Tibial nerve (tissue), 4 donors: ENCODE data around the gene NCSTN. TPM values are rescaled to one million over a fixed set of nuclear protein-coding genes. Genes with fewer than 3 reads are reported as not detected.

Experiments used
- DNase-seq, 2 donors: peaks; one replicate each; pipeline ENCODE4 v3.0.0-alpha.2; 2019; ENCODE audit warnings: low spot score in 2 of 2
- H3K27ac ChIP-seq, 4 donors: fragments of 200-600 bp; sonication (generic) in 3 of 4; one replicate each; pipeline ENCODE4 v1.5.1; 2017 to 2019; ENCODE audit warnings: mild to moderate bottlenecking in 1 of 4
- H3K27me3 ChIP-seq, 2 donors: fragments of 200-600 bp; sonication (generic) in 1 of 2; one replicate each; pipeline versions ENCODE4 v1.5.1 to v1.6.0; 2017 to 2019
- H3K36me3 ChIP-seq, 3 donors: fragments of 200-600 bp; sonication (generic); one replicate each; pipeline ENCODE4 v1.5.1; 2018 to 2019
- H3K4me1 ChIP-seq, 4 donors: fragments of 200-600 bp; sonication (generic) in 3 of 4; one replicate each; pipeline ENCODE4 v1.5.1; 2017 to 2019
- H3K4me3 ChIP-seq, 4 donors: fragments of 200-600 bp; sonication (generic) in 3 of 4; one replicate each; pipeline ENCODE4 v1.5.1; 2017 to 2019; ENCODE audit warnings: mild to moderate bottlenecking in 1 of 4, moderate library complexity in 1 of 4
- H3K9me3 ChIP-seq, 4 donors: fragments of 200-600 bp; sonication (generic) in 3 of 4; one replicate each; pipeline ENCODE4 v1.5.1; 2017 to 2019
- EP300 ChIP-seq, 2 donors: sonication (generic); formaldehyde crosslinking; IDR thresholded peaks; one replicate each; pipeline ENCODE4 v1.6.1; 2017; ENCODE audit warnings: antibody characterized with exemption in 2 of 2, mild to moderate bottlenecking in 1 of 2
- POLR2A ChIP-seq, 2 donors: fragments of 450-650 bp; IDR thresholded peaks; one replicate each; pipeline ENCODE4 v1.6.1; 2017; ENCODE audit warnings: antibody characterized with exemption in 2 of 2, mild to moderate bottlenecking in 2 of 2, moderate library complexity in 2 of 2
- WGBS, 2 donors: methylation state at CpG; one replicate each; pipeline ENCODE4 v1.1.5; 2018; 5-methylcytosine and 5-hydroxymethylcytosine counted together
- total RNA-seq, 4 donors: library from RNA; depleted of rRNA; stranded (reverse); fragments of >200 nt; gene quantifications; one replicate each; pipeline ENCODE4 v1.1.0, GENCODE V29; 2016
- TF ChIP-seq, protein P1 (sequence below), 5 experiments: fragments of 200-600 bp in 3 of 5; fragments of 450-650 bp in 2 of 5; sonication (generic) in 3 of 5; IDR thresholded peaks; one replicate each; pipeline ENCODE4 v1.5.1; 2016 to 2019; ENCODE audit warnings: antibody characterized with exemption in 5 of 5, mild to moderate bottlenecking in 3 of 5, moderate library complexity in 2 of 5

Gene NCSTN
- total RNA-seq, 4 donors from 2014 or later = 60.6 to 85.5 (median 73.0) TPM

DNA sequence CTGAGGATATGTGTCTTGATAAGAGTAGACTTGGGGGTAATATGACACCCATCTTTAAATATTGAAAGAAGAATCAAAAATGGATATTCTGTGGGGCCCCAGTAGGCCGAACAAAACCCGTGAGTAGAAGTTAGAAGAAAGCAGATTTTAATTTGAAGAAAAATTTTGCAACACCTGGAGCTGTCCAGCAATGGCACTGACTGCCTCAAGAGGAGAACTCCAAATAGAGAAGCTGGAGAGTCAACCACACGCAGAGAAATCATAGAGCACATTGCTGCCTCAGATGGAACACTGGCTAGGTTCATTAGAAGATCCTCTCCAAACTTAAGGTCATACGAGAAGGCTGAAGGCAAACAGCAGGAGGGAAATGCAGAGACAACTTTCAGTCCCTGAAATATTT is 30.5 kb downstream of the NCSTN start:
- peaks cover 0 to 29% (median 20%) of the 10 kb centered on the region in 4 donors for H3K4me1 ChIP-seq
- WGBS, 2 donors = 78 to 80% methylated on average over 4 of the region's 4 CpGs
- H3K36me3 ChIP-seq = no peaks in the 10 kb centered on the region
- peak overlapping the region in 2 of 4 donors; percentile 78 to 90 for H3K27ac ChIP-seq
- no peaks in the 10 kb centered on the region for H3K27me3 ChIP-seq
- H3K4me3 ChIP-seq = no peak overlapping the region
- no peak for DNase-seq
- TF ChIP-seq, protein P1, sequence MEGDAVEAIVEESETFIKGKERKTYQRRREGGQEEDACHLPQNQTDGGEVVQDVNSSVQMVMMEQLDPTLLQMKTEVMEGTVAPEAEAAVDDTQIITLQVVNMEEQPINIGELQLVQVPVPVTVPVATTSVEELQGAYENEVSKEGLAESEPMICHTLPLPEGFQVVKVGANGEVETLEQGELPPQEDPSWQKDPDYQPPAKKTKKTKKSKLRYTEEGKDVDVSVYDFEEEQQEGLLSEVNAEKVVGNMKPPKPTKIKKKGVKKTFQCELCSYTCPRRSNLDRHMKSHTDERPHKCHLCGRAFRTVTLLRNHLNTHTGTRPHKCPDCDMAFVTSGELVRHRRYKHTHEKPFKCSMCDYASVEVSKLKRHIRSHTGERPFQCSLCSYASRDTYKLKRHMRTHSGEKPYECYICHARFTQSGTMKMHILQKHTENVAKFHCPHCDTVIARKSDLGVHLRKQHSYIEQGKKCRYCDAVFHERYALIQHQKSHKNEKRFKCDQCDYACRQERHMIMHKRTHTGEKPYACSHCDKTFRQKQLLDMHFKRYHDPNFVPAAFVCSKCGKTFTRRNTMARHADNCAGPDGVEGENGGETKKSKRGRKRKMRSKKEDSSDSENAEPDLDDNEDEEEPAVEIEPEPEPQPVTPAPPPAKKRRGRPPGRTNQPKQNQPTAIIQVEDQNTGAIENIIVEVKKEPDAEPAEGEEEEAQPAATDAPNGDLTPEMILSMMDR (IDR thresholded peaks at IDR 0.05) = no peak
- TF ChIP-seq POLR2A (IDR thresholded peaks at IDR 0.05) = no peak
- no peak for TF ChIP-seq EP300 (IDR thresholded peaks at IDR 0.05)
- no peaks in the 10 kb centered on the region for H3K9me3 ChIP-seq

DNA sequence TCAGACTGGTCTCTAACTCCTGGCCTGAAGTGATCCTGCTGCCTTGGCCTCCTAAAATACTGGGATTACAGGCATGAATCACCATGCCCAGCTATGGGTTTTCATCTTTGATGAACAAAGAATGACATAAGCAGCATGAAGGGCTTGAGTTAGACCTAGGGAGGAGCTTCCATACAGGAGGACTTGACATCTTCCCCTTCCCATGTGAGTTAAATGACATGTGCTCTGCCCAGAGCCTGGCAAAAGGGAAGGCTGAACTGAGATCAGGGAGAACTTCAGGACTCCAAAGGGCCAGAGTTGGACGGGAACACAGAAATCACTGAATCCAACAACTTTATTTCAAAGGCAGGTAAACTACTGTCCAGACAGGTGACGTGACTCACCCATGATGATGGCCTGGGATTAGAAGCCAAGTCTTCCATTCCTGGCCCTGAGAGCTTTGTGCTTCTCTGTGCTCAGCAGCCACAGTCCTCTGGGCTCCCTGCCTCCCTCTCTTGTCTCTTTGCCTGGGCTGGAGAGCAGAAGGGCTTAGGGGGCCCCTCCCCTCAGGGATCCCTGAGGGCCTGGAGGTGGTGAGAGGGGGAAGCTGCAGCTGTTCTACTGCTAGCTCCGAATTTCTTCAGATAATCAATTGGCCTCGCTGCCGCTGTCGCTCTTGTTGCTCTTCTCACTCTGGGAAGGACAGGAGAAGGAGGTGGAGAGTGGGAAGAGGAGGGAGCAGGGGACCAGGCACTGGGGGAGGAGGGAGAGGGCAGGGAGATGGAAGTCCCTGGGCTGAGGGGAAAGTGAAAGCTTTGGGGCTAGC is 31.3 kb downstream of the NCSTN start:
- no peak for TF ChIP-seq POLR2A (IDR thresholded peaks at IDR 0.05)
- TF ChIP-seq, protein P1 (IDR thresholded peaks at IDR 0.05) = no peak
- no peak for TF ChIP-seq EP300 (IDR thresholded peaks at IDR 0.05)
- Histone ChIP-seq H3K27ac (peak overlapping the region; percentile 62 to 90 (median 74)), H3K27me3 (no peaks in the 10 kb centered on the region), H3K36me3 (no peaks in the 10 kb centered on the region), H3K9me3 (no peaks in the 10 kb centered on the region), H3K4me1 (peaks cover 0 to 29% (median 20%) of the 10 kb centered on the region in 4 donors), H3K4me3 (no peak overlapping the region)
- WGBS, 2 donors = 19 to 30% methylated on average over 6 of the region's 6 CpGs
- no peak for DNase-seq

DNA sequence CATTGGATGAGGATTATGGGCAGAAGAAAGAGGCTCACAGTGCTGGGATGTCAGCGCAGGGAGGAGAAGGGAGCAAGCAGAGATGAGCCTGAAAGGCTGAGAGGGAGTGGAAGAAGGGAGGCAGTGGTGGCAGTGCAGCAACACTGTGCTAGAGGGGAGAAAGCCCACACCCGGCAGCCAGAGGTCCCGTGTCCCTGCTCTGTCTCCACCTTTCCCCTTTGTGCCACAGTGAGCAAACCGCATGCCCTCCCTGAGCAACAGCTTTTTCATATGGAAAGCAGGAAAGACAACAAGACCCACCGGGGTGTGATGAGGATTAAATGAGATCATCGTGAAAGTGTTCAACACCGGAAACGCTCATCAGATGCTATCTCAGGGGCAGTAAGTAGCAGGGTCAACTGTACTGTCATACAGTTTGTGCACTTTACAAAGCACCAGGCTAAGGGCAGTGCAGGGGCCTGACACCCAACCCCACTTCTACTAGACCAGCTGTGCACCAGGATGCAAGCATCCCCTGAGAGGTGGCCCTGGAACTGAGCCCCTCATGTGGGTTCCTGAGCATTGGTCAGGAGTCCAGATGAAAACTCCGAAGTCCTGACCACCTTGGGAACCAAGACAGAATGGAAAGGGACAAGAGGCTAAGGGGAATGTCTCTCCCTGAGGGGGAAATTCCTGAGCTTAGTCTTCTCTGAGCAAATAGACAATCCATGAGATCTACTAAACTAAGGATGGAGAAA is 32.8 kb downstream of the NCSTN start:
- H3K4me1 ChIP-seq = peaks cover 0 to 29% (median 20%) of the 10 kb centered on the region in 4 donors
- H3K27ac ChIP-seq = peak overlapping the region; percentile 62 to 90 (median 80)
- WGBS, 2 donors = 10% methylated on average over 9 of the region's 9 CpGs
- H3K9me3 ChIP-seq = no peaks in the 10 kb centered on the region
- TF ChIP-seq, protein P1 (IDR thresholded peaks at IDR 0.05) = no peak
- TF ChIP-seq EP300 (IDR thresholded peaks at IDR 0.05) (peak in 1 of 2 donors; percentile 3), POLR2A (IDR thresholded peaks at IDR 0.05) (no peak)
- no peaks in the 10 kb centered on the region for H3K27me3 ChIP-seq
- H3K36me3 ChIP-seq = no peaks in the 10 kb centered on the region
- no peak for DNase-seq
- no peak overlapping the region for H3K4me3 ChIP-seq

DNA sequence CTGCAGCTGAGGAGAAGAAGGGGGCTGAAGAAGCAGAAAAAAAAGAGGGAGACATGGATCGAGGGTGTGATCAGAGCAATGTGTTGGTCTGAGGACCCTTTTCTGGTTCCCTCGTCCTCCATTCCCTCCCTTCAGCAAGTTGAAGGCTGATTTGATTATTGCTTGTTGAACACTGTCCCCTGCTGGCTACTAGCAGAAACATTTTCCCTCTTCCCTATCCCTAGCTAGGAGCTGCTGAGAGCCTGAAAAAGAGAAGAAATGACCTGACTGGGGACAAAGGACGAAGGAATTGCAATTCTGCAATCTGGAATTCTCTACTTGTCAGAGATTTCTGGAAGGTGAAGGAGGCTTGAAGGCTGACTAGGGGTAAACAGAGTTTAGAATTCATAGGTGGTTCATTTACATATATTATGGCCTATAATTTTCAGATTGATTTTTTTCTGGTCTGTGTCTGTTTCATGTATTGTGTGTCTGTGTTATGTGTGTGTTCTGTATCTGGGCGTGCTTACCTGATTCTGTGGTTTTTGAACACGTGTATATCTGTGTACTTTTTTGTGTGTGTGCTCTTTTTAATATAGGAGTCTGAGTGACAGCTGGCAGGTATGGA is 33.4 kb downstream of the NCSTN start:
- Histone ChIP-seq H3K4me1 (peaks cover 0 to 29% (median 20%) of the 10 kb centered on the region in 4 donors), H3K27ac (peak overlapping the region; percentile 62 to 90 (median 80))
- 10 to 13% methylated on average over 5 of the region's 5 CpGs for WGBS, 2 donors

More for the DNA sequence above, 33.4 kb downstream of the NCSTN start:
- Histone ChIP-seq H3K4me3 (no peak overlapping the region), H3K27me3 (no peaks in the 10 kb centered on the region), H3K36me3 (no peaks in the 10 kb centered on the region), H3K9me3 (no peaks in the 10 kb centered on the region)
- TF ChIP-seq, protein P1 (IDR thresholded peaks at IDR 0.05) = peak; percentile 75 to 90 (median 87)
- no peak for TF ChIP-seq EP300 (IDR thresholded peaks at IDR 0.05)
- peak in 1 of 2 donors; percentile 40 for DNase-seq
